IMR-90 (cell line): ENCODE data around the gene LY9. TPM values are rescaled to one million over a fixed set of nuclear protein-coding genes. Genes with fewer than 3 reads are reported as not detected.

Experiments
- ATAC-seq: fragments of 200-7000 bp; cut with Tn5 transposase; 2 replicates; pipeline ENCODE4 v1.9.1; 2020; ENCODE audit warnings: low read depth, mild to moderate bottlenecking, moderate library complexity
- BruUV-seq: library from RNA; stranded (reverse); fragments of 400-500 nt; replicated peaks from 2 replicates; lab custom pipeline; 2021; lab: Mats Ljungman, UMichigan
- CTCF ChIA-PET: fragments of 300-600 bp; formaldehyde crosslinking; extraction: SDS; loops from one replicate; lab custom pipeline; 2021; ENCODE audit warnings: antibody characterized with exemption; lab: Yijun Ruan, JAX
- POLR2A ChIA-PET: fragments of 300-600 bp; sonication (Branson Sonifier 250); formaldehyde crosslinking; loops from one replicate; lab custom pipeline; 2022; ENCODE audit warnings: antibody characterized with exemption; ENCODE audit not compliant: unreplicated experiment; lab: Charles Lee
- DNase-seq: peaks from one replicate; pipeline ENCODE4 v3.0.0; 2013
- H2AFZ ChIP-seq: replicated peaks from 2 replicates; pipeline ENCODE3; 2013; ENCODE audit warnings: low read length, mild to moderate bottlenecking; ENCODE audit not compliant: poor library complexity
- H2AK5ac ChIP-seq: 2 replicates; pipeline ENCODE4 v1.6.1; 2013; ENCODE audit warnings: low read depth, low read length, inconsistent platforms
- H2AK9ac ChIP-seq: replicated peaks from 2 replicates; pipeline ENCODE3; 2013; ENCODE audit warnings: mild to moderate bottlenecking, low read depth, low read length, moderate library complexity; ENCODE audit not compliant: poor library complexity
- H2BK120ac ChIP-seq: 2 replicates; pipeline ENCODE4 v1.6.1; 2013; ENCODE audit warnings: low read depth, low read length, inconsistent platforms
- H2BK15ac ChIP-seq: 3 replicates; pipeline ENCODE4 v1.6.1; 2013; ENCODE audit warnings: low read depth, low read length, inconsistent platforms
- H2BK20ac ChIP-seq: 2 replicates; pipeline ENCODE4 v1.6.1; 2013; ENCODE audit warnings: low read depth, mild to moderate bottlenecking, inconsistent platforms, low read length, moderate library complexity
- H2BK5ac ChIP-seq: 2 replicates; pipeline ENCODE4 v1.6.1; 2013; ENCODE audit warnings: mild to moderate bottlenecking, low read depth, low read length, inconsistent platforms; ENCODE audit not compliant: poor library complexity, severe bottlenecking
- H3K14ac ChIP-seq: replicated peaks from 2 replicates; pipeline ENCODE4 v1.6.1; 2013; ENCODE audit warnings: low read depth, low read length, inconsistent platforms
- H3K18ac ChIP-seq: 2 replicates; pipeline ENCODE4 v1.6.1; 2013; ENCODE audit warnings: low read depth, low read length, control low read depth
- H3K23ac ChIP-seq: 2 replicates; pipeline ENCODE4 v1.6.1; 2013; ENCODE audit warnings: low read depth, low read length, inconsistent platforms
- H3K27ac ChIP-seq: 2 replicates; pipeline ENCODE4 v1.5.1; 2013; ENCODE audit warnings: mild to moderate bottlenecking, control low read depth, low read length; ENCODE audit not compliant: insufficient read depth
- H3K27me3 ChIP-seq: 2 replicates; pipeline ENCODE4 v1.6.1; 2013; ENCODE audit warnings: low read length; ENCODE audit not compliant: control insufficient read depth, insufficient read depth
- H3K36me3 ChIP-seq: 2 replicates; pipeline ENCODE4 v1.6.1; 2013; ENCODE audit warnings: low read length, mixed read lengths; ENCODE audit not compliant: control insufficient read depth, insufficient read depth
- H3K4ac ChIP-seq: 2 replicates; pipeline ENCODE4 v1.6.1; 2013; ENCODE audit warnings: low read depth, low read length, inconsistent platforms
- H3K4me1 ChIP-seq: 2 replicates; pipeline ENCODE4 v1.6.1; 2013; ENCODE audit warnings: low read length, mixed read lengths; ENCODE audit not compliant: control insufficient read depth, insufficient read depth
- H3K4me2 ChIP-seq: 2 replicates; pipeline ENCODE4 v1.6.1; 2013; ENCODE audit warnings: low read depth, mild to moderate bottlenecking, control low read depth, low read length, moderate library complexity
- H3K4me3 ChIP-seq: 2 replicates; pipeline ENCODE4 v1.5.1; 2013; ENCODE audit warnings: low read depth, mild to moderate bottlenecking, control low read depth, low read length, moderate library complexity; ENCODE audit not compliant: insufficient read depth
- H3K56ac ChIP-seq: 2 replicates; pipeline ENCODE4 v1.6.1; 2013; ENCODE audit warnings: low read length, inconsistent platforms; ENCODE audit not compliant: insufficient read depth; ENCODE audit errors: extremely low read depth
- H3K79me1 ChIP-seq, 2 experiments: 2 replicates each; pipeline ENCODE4 v1.6.1; 2013; ENCODE audit warnings: low read length in 2 of 2, inconsistent platforms in 1 of 2, low read depth in 1 of 2
- H3K9ac ChIP-seq: 2 replicates; pipeline ENCODE4 v1.6.1; 2013; ENCODE audit warnings: low read depth, low read length, control low read depth
- H3K9me1 ChIP-seq: 2 replicates; pipeline ENCODE4 v1.6.1; 2013; ENCODE audit warnings: low read length, inconsistent platforms; ENCODE audit not compliant: insufficient read depth
- H3K9me3 ChIP-seq: 2 replicates; pipeline ENCODE4 v1.6.1; 2013; ENCODE audit warnings: low read length; ENCODE audit not compliant: control insufficient read depth, insufficient read depth
- H4K20me1 ChIP-seq: 2 replicates; pipeline ENCODE4 v1.6.1; 2013; ENCODE audit warnings: low read length, inconsistent platforms; ENCODE audit not compliant: insufficient read depth
- H4K5ac ChIP-seq: 2 replicates; pipeline ENCODE4 v1.6.1; 2013; ENCODE audit warnings: mild to moderate bottlenecking, low read depth, low read length, control low read depth
- H4K8ac ChIP-seq, 2 experiments: 2 replicates each; pipeline ENCODE4 v1.6.1; 2013; ENCODE audit warnings: low read depth in 2 of 2, low read length in 2 of 2, control low read depth in 1 of 2, inconsistent platforms in 1 of 2
- H4K91ac ChIP-seq: 2 replicates; pipeline ENCODE4 v1.6.1; 2013; ENCODE audit warnings: low read depth, low read length, inconsistent platforms; ENCODE audit not compliant: insufficient read depth
- CEBPB ChIP-seq: IDR thresholded peaks from 2 replicates; pipeline ENCODE4 v1.6.1; 2012; ENCODE audit warnings: low read depth, low read length, improper control_type of control experiment
- CHD1 ChIP-seq: IDR thresholded peaks from 2 replicates; pipeline ENCODE4 v1.6.1; 2012; ENCODE audit warnings: low read depth, low read length, improper control_type of control experiment
- FOS ChIP-seq: fragments of 150-350 bp; IDR thresholded peaks from 2 replicates; pipeline ENCODE4 v1.6.1; 2016; ENCODE audit warnings: low read depth, low read length
- MAFK ChIP-seq: IDR thresholded peaks from 2 replicates; pipeline ENCODE4 v1.6.1; 2012; ENCODE audit warnings: low read depth, low read length, improper control_type of control experiment
- MAZ ChIP-seq: IDR thresholded peaks from 2 replicates; pipeline ENCODE4 v1.6.1; 2012; ENCODE audit warnings: low read depth, mild to moderate bottlenecking, low read length, improper control_type of control experiment, moderate library complexity, borderline replicate concordance
- MXI1 ChIP-seq: IDR thresholded peaks from 2 replicates; pipeline ENCODE4 v1.6.1; 2012; ENCODE audit warnings: low read depth, mild to moderate bottlenecking, low read length, moderate library complexity, borderline replicate concordance
- NFE2L2 ChIP-seq: fragments of 150-350 bp; IDR thresholded peaks from 2 replicates; pipeline ENCODE4 v1.6.1; 2016; ENCODE audit warnings: low read depth, mild to moderate bottlenecking, low read length
- POLR2A ChIP-seq: IDR thresholded peaks from 2 replicates; pipeline ENCODE4 v1.6.1; 2012; ENCODE audit warnings: mild to moderate bottlenecking, low read depth, low read length
- RAD21 ChIP-seq: IDR thresholded peaks from 2 replicates; pipeline ENCODE4 v1.6.1; 2012; ENCODE audit warnings: low read length, improper control_type of control experiment
- RFX5 ChIP-seq: IDR thresholded peaks from 2 replicates; pipeline ENCODE4 v1.8.0; 2012; ENCODE audit warnings: low read depth, mild to moderate bottlenecking, low read length, moderate library complexity
- WGBS, 2 experiments: methylation state at CpG; one replicate each; pipeline versions ENCODE4 v1.1.5 to v1.1.7; 2013; ENCODE audit warnings: missing lambda C conversion rate in 2 of 2; ENCODE audit not compliant: insufficient read length in 1 of 2; ENCODE audit errors: extremely low coverage in 2 of 2; 5-methylcytosine and 5-hydroxymethylcytosine counted together
- dilution Hi-C: fragments of 300-500 bp; cut with HindIII; formaldehyde crosslinking; loops from one replicate; pipeline ENCODE4 v1.14.3; 2018; ENCODE audit warnings: low sequenced_read_pairs; ENCODE audit not compliant: unreplicated experiment
- in situ Hi-C: fragments of 300-500 bp; cut with MboI; formaldehyde crosslinking; loops from 3 replicates; pipeline ENCODE4 v1.14.3; 2019; ENCODE audit warnings: low sequenced_read_pairs, inconsistent platforms, mixed read lengths
- intact Hi-C: fragments of 100-400 bp; cut with micrococcal nuclease; formaldehyde crosslinking; loops from 2 replicates; pipeline ENCODE4 v1.10.0; 2022
- polyA plus RNA-seq, 3 experiments: library from polyadenylated mRNA; depleted of rRNA; stranded (reverse); fragments of >200 nt; gene quantifications; 2 replicates each; pipeline ENCODE4 v1.2.3, GENCODE V29; 2012; ENCODE audit warnings: low replicate concordance in 1 of 3
- total RNA-seq: library from RNA; depleted of rRNA; stranded (reverse); fragments of >200 nt; gene quantifications from 2 replicates; pipeline ENCODE4 v1.2.3, GENCODE V29; 2012
- TF ChIP-seq, protein P1 (sequence below): fragments of 150-350 bp; IDR thresholded peaks from 2 replicates; pipeline ENCODE4 v1.6.1; 2017; ENCODE audit warnings: mild to moderate bottlenecking, antibody characterized with exemption, low read length, low read depth
- TF ChIP-seq, protein P2 (sequence below): fragments of 150-350 bp; IDR thresholded peaks from 2 replicates; pipeline ENCODE4 v1.6.1; 2016; ENCODE audit warnings: low read depth, mild to moderate bottlenecking, low read length, moderate library complexity, borderline replicate concordance
- TF ChIP-seq, protein P3 (sequence below): conservative IDR thresholded peaks from 2 replicates; pipeline ENCODE4 v1.5.1; 2012; ENCODE audit warnings: mild to moderate bottlenecking, low read depth, low read length, improper control_type of control experiment

LY9 gene
- total and polyA plus RNA-seq, 2 of the 4 experiments (the other 2 are of a cell fraction) = not detected

DNA sequence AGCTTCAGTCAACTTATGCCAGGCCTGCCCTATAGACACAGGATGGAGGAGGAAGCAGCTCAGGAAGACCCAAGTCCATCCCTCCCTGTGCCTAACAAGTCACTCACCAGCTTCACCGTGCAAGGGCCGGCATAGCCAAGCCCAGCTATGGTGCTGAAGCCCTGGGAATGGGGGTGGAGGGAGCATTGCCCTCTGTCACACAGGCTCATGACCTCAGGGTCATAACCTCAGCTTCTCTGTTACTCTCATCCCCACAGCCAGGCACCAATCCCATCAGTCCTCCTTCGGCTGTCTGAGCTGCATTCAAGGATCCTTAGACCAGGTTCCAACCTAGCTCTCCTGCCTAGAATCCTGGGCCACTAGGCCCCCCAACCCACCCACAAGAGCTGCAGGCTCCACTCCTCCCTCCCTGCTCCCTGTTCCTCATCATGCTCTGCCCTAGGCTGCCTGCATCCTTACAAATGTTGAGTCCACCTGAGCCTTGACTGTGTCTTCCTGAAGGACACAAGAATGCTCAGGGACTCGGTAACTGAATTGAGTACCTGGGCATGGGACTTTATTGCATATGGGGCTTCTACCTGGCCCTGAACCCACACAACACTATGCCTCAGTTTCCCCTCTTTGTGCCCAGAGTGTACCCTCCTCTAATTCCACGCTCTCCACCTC, 65.0 kb downstream of the LY9 start:
- no peak for DNase-seq
- Histone ChIP-seq H3K36me3 (no peaks in the 10 kb centered on the region), H3K27ac (no peak overlapping the region), H4K91ac (no peak overlapping the region), H2BK5ac (no peak overlapping the region), H3K4me2 (no peak overlapping the region), H2AK5ac (no peak overlapping the region), H3K56ac (no peak overlapping the region), H2AFZ (peak overlapping the region; percentile 49), H3K9me3 (no peaks in the 10 kb centered on the region), H3K4ac (no peak overlapping the region), H3K4me1 (no peaks in the 10 kb centered on the region), H3K27me3 (no peaks in the 10 kb centered on the region), H2BK15ac (no peak overlapping the region), H4K8ac (no peak overlapping the region), H2BK120ac (no peak overlapping the region), H3K14ac (no peak overlapping the region), H3K23ac (no peak overlapping the region), H3K9me1 (no peaks in the 10 kb centered on the region), H3K18ac (no peak overlapping the region), H2AK9ac (no peak overlapping the region), H3K4me3 (no peak overlapping the region), H3K79me1 (no peaks in the 10 kb centered on the region), H2BK20ac (no peak overlapping the region), H3K9ac (no peak overlapping the region), H4K20me1 (no peaks in the 10 kb centered on the region), H4K5ac (no peak overlapping the region)
- in situ Hi-C loops (no loop called here), dilution Hi-C loops (no loop called here), intact Hi-C loops (no loop called here)
- TF ChIP-seq NFE2L2 (no peak), CHD1 (no peak), FOS (no peak), RAD21 (no peak), RFX5 (no peak), MAZ (no peak), CEBPB (no peak), POLR2A (no peak), MXI1 (no peak), MAFK (no peak)
- TF ChIP-seq, protein P1, sequence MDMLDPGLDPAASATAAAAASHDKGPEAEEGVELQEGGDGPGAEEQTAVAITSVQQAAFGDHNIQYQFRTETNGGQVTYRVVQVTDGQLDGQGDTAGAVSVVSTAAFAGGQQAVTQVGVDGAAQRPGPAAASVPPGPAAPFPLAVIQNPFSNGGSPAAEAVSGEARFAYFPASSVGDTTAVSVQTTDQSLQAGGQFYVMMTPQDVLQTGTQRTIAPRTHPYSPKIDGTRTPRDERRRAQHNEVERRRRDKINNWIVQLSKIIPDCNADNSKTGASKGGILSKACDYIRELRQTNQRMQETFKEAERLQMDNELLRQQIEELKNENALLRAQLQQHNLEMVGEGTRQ = no peak
- TF ChIP-seq, protein P2, sequence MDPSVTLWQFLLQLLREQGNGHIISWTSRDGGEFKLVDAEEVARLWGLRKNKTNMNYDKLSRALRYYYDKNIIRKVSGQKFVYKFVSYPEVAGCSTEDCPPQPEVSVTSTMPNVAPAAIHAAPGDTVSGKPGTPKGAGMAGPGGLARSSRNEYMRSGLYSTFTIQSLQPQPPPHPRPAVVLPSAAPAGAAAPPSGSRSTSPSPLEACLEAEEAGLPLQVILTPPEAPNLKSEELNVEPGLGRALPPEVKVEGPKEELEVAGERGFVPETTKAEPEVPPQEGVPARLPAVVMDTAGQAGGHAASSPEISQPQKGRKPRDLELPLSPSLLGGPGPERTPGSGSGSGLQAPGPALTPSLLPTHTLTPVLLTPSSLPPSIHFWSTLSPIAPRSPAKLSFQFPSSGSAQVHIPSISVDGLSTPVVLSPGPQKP = no peak
- TF ChIP-seq, protein P3, sequence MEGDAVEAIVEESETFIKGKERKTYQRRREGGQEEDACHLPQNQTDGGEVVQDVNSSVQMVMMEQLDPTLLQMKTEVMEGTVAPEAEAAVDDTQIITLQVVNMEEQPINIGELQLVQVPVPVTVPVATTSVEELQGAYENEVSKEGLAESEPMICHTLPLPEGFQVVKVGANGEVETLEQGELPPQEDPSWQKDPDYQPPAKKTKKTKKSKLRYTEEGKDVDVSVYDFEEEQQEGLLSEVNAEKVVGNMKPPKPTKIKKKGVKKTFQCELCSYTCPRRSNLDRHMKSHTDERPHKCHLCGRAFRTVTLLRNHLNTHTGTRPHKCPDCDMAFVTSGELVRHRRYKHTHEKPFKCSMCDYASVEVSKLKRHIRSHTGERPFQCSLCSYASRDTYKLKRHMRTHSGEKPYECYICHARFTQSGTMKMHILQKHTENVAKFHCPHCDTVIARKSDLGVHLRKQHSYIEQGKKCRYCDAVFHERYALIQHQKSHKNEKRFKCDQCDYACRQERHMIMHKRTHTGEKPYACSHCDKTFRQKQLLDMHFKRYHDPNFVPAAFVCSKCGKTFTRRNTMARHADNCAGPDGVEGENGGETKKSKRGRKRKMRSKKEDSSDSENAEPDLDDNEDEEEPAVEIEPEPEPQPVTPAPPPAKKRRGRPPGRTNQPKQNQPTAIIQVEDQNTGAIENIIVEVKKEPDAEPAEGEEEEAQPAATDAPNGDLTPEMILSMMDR = no peak
- BruUV-seq = no TSS peak
- ChIA-PET CTCF (interaction anchor here (0.6 kb wide), 1 partner anchor 93 kb away, joined by 3 read pairs; no protein-coding TSS in a partner anchor), POLR2A (no interaction called here)
- no peak for ATAC-seq
- 41% methylated on average over 2 of the region's 5 CpGs; no CpG with 5 or more reads in 1 of the 2 experiments for WGBS, 2 experiments
